ENCODE results near the gene HIVEP3.

Gene HIVEP3

GRCh38 chr1:41547781-41548560 is 370.8 kb downstream of the HIVEP3 start:
- DNase-seq (ENCODE audit: low spot score), result no peak

GRCh38 chr1:41547336-41547735 is 371.4 kb downstream of the HIVEP3 start:
- DNase-seq (ENCODE audit: low spot score), result no peak

GRCh38 chr1:41546833-41547135 is 371.9 kb downstream of the HIVEP3 start:
- DNase-seq (ENCODE audit: low spot score), result no peak

GRCh38 chr1:41545996-41546832 is 372.5 kb downstream of the HIVEP3 start:
- no peak for DNase-seq (ENCODE audit: low spot score)

DNA sequence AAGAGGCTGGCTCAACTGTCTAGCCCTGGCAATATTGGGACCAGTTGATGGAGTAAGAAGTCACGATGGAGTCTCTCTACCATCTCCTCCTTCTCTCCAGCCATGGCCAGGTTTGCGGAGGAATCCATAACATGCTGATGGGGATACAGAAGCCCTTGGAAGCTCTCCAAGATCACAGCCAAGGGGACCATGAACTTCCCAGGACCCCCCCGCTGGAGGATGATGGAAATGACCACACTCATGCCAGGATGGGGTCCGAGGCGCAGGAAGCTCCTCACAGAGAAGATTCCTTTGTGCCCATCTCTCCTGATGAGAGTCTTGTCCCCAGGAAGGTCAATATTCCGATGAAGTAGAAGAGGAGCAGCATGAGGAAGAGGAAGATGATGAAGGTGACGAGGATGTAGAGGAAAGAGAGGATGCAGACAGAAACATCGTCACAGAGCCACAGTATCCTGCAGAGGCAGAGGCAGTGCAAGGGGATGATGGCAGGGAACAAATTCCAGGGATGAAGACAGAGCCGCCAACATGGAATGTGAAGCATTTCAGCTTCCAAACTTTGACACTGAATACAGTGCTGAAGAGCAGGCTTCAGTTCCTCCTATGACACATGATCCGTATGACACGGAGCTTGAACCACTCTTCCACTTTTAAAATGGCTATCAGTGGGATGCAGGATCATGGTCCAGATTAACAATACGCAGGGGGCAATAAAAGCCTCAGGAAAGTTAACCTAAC is 376.4 kb downstream of the HIVEP3 start:
- no peak for DNase-seq (ENCODE audit: low spot score)

DNA sequence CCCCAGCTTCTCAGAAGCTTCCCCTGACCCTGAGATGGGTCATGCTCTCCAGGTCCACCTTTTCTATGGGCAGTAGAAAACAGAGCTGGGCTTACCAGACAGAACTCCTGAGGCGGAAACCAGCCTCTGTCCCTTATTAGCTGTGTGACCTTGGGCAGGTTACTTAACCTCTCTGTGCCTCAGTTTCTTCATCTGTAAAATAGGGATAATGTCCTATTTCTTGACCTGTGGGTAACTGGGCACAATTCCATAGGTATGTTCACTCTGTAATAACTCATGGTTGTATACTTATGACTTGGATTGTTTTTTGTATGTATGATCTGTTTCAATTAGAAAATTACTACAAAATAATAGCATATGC is 377.1 kb downstream of the HIVEP3 start:
- no peak for DNase-seq (ENCODE audit: low spot score)

- no peak for DNase-seq (ENCODE audit: low spot score)
These were observed 377.7 kb downstream of the HIVEP3 start for GRCh38 chr1:41540886-41541591.

DNA sequence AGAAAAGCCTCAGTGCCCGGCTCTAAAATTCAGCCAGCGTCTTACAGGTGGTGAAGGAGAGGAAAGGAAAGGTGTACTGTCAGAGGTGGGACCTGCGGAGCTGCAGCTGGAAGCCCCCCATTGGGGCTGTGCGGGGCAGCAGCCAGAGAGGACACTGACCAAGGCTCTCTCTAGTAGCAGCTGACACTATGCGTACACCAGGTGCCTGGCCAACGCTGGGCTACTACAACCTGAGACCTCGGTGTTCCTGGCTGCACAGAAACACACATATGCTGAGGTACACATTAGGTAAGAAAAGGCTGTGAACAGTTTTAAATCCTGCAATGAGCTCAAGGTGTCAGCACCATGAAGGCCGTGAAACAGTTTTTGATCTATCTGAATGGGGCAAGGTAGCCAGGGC is 378.7 kb downstream of the HIVEP3 start:
- DNase-seq (ENCODE audit: low spot score), result no peak

DNA sequence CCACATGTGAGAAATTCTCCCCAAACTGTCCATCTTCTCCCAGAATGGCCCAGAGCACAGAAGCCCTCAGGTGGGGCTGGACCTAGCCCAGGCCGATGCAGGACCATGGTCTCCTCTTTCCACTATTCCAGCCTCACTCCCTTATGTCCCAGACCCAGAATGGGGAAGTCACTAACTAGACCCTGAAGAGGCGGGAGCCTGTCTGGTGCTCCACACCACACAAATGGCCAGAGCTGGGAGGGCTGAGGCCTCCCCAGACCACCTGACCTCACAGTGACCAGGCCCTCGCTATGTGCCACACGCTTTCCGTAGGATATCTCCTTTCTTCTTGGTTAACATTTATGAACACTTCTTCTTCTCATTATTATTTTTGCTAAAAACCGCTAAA is 379.3 kb downstream of the HIVEP3 start:
- no peak for DNase-seq (ENCODE audit: low spot score)

GRCh38 chr1:41538741-41539417 is 379.8 kb downstream of the HIVEP3 start:
- DNase-seq (ENCODE audit: low spot score), result no peak

- no peak for DNase-seq (ENCODE audit: low spot score)
These were observed 380.9 kb downstream of the HIVEP3 start for GRCh38 chr1:41537788-41538351.

DNA sequence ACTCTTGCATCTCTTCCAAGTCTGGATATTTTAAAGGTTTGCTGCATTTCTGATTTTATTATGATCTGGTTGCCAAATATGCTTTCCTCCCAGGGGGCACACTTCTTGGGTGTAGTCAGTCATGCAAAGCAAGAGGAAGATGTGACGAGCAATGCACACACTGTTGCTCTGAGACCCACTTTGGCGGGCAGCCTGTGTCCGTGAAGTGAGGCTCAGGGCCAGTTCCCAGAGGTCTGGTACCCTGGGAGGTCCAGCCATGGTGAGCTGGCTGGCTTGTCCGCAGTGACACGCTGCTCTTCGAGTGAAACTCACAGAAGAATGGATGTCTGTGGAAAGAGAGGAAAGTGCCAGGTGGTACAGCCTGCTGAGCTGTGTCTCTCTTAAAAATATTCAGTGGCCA is 381.5 kb downstream of the HIVEP3 start:
- no peak for DNase-seq (ENCODE audit: low spot score)

GRCh38 chr1:41536361-41536802 is 382.3 kb downstream of the HIVEP3 start:
- DNase-seq (ENCODE audit: low spot score), result no peak

GRCh38 chr1:41535716-41536115 is 383.0 kb downstream of the HIVEP3 start:
- no peak for DNase-seq (ENCODE audit: low spot score)

DNA sequence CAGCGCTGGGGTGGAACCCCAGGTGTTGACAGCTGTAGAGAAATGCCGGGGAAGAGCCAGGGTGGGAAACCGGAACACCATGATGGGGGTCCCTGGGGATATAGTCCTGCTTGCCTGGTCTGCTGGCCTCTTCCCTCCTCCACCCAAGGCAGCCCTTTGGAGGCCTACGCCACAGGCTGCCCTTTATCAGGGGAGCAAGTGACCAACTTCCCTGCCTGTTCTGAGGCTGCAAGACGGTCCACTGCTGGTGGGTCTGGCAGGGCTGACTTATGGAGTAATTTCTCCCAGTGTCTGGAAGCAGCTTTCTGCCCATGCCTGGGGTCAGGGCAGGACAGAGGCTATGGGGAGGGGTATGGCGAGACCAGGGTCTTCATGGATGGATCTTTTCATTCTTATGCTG is 383.4 kb downstream of the HIVEP3 start:
- DNase-seq (ENCODE audit: low spot score), result no peak

DNA sequence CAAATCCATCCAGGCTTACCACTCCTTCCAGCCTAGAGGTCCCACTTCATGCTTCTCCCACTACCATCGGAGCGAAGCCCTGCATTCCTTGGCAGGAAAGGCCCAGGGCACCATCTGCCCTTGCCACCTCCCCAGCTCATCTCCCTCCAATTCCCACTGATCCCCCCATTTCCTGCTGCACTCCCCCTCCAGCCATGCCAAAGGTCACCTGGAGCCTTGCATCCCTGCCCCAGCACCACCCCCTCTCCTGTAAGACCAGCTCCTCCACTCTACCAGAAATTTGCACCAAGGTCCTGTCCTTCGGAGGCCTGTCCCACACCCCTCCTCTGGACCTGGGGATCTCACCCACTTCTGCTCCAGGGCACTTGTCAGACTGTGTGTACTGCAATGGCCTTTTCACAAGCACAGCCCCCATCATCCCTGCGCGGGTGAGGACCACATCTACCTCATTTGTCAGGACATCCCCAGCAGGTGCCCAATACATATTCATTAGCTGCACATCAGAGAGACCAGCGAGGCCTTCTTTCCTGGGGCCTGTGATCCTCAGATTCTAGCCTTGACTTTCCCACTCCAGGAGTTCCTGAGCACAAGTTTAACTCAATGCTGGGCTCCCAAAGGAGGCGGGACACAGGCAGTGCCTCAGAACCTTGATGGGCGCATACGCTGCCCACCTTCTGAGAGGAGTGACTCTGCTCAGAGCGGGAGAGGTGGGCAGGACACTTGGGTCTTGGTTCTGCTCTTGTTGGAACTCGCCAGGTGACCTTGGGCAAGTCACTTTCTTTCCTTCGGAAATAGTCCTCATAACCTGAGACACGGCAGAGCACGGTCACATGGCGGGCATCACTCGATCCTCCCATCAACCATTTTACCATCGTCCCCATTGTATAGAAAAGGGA is 384.3 kb downstream of the HIVEP3 start:
- no peak for DNase-seq (ENCODE audit: low spot score)

DNA sequence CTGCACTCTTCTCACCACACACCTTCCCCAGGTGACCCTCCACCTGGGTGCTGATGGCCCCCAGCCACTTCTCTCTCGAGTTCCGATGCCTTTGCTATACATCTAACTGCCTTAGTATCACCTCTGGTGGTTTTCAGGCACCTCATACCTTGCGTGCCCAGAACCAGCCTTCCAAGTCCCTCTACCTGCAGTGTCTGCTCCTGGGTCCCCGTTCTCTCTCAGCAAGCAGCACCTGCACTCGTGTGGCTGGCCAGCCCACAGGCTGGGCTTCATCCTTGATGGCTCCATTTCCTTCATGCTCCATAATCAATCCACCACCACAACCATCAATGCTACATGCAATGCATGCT is 385.0 kb downstream of the HIVEP3 start:
- DNase-seq (ENCODE audit: low spot score), result no peak

DNA sequence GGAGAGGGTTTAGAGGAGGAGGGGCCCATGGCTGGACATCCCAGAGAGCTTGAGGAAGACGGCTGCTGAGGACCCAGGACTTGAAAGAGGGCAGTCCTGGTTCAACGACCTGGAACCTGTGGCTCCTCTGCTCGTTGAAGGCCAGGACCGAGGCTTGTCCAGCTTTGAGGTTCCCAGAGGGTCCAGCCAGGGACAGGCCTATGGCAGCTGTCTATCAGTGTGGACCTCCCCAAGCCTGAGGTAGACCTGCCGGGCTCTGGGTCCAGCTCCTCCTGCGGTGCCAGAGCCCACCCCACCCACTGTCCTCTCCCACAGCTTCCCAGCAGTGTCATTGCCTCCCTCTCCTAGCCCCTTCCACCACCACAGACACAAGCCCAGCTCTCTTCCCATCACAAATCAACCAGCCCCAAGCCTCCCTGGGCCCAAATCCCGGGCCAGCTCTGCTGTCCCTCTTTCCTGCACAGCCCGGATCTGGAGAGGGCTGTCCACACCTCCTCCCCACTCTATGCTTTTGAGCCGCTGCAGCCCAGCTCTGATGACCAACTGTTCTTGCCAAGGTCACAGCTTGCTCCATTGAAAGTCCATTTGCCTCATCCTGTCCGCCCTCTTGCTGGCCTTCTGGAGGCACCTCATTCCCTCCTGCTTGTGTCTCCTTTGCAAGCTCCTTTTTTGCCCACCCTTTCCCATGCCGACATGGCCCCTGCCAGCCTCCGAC is 385.5 kb downstream of the HIVEP3 start:
- peak; percentile 41 for DNase-seq (ENCODE audit: low spot score)

DNA sequence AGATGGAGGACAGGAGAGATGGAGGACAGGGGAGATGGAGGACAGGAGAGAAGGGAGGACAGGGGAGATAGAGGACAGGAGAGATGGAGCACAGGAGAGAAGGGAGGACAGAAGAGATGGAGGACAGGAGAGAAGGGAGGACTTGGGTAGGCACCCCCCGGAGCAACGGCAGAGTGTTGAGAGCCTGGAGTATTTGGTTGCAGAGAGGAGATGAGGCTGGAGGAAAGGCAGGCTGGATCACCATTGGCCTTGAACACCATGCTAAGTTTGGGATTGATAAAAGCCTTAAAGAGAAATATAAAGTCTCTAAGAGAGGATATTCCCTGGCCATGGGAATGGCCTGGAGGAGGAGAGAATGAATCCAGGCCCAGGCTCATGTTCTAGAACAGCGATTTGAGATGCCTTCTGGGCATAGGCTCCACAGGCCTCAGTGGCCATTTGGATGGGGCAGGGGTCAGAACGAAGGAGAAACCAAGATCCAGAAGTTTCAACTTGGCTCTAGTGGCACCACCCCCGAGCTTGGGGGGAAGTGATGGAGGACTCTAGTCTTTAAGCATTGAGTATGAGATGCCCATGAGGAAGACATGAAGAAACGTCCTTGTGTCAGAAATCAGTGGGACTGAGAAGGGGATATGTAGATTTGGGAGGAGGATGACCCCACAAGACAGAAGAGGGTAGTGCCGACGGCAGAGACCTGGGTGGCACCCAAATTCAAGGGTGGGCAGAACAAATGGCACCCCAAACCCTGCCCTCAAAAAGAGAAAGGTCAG is 386.3 kb downstream of the HIVEP3 start:
- no peak for DNase-seq (ENCODE audit: low spot score)
